Adrenal gland (tissue), 5 donors: ENCODE results near the gene ENTREP3.

Experiments
- CTCF ChIP-seq, 6 experiments: fragments of 450-650 bp in 4 of 6; fragments of 200-600 bp in 2 of 6; sonication (generic) in 1 of 6; IDR thresholded peaks; 1 replicate in 5 of 6; 2 replicates in 1 of 6; pipeline versions ENCODE4 v1.5.1 to v1.8.0; 2016 to 2021; ENCODE audit warnings: antibody characterized with exemption in 6 of 6, mild to moderate bottlenecking in 2 of 6, moderate library complexity in 1 of 6
- POLR2A ChIP-seq, 2 donors: fragments of 450-650 bp; IDR thresholded peaks; one replicate each; pipeline ENCODE4 v1.6.1; 2017; ENCODE audit warnings: antibody characterized with exemption in 2 of 2, mild to moderate bottlenecking in 2 of 2, moderate library complexity in 1 of 2
- donor health status: DM: no; HTN: no; CAD: no.

- no peak for TF ChIP-seq CTCF (IDR thresholded peaks at IDR 0.05)
- no peak for TF ChIP-seq POLR2A (IDR thresholded peaks at IDR 0.05)
Measured at GRCh38 chr1:155267373-155267772, 12.1 kb upstream of the ENTREP3 start.
